Left colon (tissue), 2 donors: ENCODE measurements around the gene CXCL12. TPM values are rescaled to one million over a fixed set of nuclear protein-coding genes. Genes with fewer than 3 reads are reported as not detected.

ENCODE experiments used
- ATAC-seq: fragments of 200-7000 bp; cut with Tn5 transposase; one replicate; pipeline ENCODE4 v1.9.1; 2020; ENCODE audit warnings: mild to moderate bottlenecking, moderate library complexity
- DNase-seq, 2 donors: peaks; one replicate each; pipeline ENCODE4 v3.0.0-alpha.2; 2020
- intact Hi-C, 2 donors: fragments of 100-400 bp; cut with DNase I in 1 of 2; cut with micrococcal nuclease in 1 of 2; formaldehyde crosslinking; loops; one replicate each; pipeline versions ENCODE4 v1.11.2 to v1.14.0; 2022; cut with DNase I, micrococcal nuclease
- long read RNA-seq: library from polyadenylated mRNA; unstranded; transcript quantifications from one replicate; pipeline ENCODE4 v2.0.0, GENCODE V29; 2021
- total RNA-seq, 2 donors: library from RNA; stranded (reverse); fragmentation: NEBNext Ultra II Directional; extraction: Animal tissue kit (Norgen Biotek cat#: 25700); gene quantifications; one replicate each; pipeline ENCODE4 v1.2.1, GENCODE V29; 2021
- donor health status: DM: no; HTN: no; CAD: no.
- donor health status: DM: yes; HTN: yes; CAD: no.

The CXCL12 gene
- total RNA-seq, result 10 to 100 TPM; 15.5 to 61.3 TPM
- long read RNA-seq, partial matches to known transcripts, result 1 of 8 reads
- long read RNA-seq, other reads (novel, unspliced or antisense), result 7 of 8 reads

DNA sequence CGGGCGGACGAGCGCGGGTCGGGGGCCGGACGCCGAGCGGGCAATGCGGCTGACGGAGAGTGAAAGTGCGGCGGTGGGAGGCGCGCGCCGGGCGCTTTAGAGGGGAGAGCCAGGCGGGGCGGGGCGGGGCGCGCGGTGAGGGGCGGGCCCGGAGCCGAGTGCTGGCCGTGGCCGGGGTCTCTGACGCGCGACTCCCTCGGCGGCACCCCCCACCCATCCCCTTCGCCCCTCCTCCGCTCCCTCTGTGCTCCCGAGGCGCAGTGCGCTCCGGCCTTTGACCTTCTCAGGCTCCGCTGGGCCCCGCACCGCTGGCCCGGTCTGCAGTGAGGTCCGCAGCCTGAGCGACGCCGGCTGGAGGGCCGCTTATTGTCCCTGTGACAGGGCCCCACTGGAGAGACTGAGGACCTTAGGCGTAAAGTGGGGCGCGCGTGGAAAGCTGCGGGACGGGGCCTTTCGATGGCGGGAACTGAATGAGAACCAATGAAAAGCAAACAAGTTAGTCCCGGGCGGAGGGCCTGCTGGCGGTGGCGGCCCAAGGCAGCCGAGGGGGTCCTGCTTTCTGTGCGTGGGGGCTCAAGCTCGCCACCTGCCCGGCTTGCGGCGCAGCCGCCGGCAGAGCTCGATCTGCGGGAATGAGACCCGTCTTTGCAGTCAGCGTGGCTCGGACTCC, at the start of gene CXCL12:
TSS of gene CXCL12 (minus strand) at position 72 of the 670 bp plus-strand sequence. CDS start 92 bp downstream, outside the sequence.
- ATAC-seq, result peak; percentile 20
- DNase-seq, result peak; percentile 20 to 22
- intact Hi-C loops, result loop anchor here (5.0 to 10.0 kb wide), 2 partner anchors 700 to 708 kb away; no protein-coding TSS in a partner anchor

DNA sequence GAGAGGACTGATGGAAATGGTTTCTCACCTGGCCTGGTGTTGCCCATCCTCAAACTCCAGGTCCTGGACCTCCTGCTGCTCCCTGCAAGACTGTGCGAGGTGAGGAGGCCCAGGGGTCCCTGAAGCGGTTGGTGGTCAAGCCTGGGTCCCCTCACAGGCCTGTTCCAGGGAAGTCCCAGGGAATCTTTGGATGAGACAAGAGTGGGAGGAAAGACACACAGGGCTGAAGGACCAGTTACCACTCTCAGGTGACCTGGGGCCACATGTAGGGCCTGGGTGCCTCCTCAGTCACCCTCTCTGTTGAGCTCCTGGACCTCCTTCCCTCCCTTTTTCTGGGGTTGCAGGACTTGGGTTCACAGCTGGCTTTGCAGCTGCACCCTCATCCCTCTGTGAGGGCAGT, 42.6 kb upstream of the CXCL12 start:
- ATAC-seq (no peak), DNase-seq (no peak)
- intact Hi-C loops, result no loop called here

DNA sequence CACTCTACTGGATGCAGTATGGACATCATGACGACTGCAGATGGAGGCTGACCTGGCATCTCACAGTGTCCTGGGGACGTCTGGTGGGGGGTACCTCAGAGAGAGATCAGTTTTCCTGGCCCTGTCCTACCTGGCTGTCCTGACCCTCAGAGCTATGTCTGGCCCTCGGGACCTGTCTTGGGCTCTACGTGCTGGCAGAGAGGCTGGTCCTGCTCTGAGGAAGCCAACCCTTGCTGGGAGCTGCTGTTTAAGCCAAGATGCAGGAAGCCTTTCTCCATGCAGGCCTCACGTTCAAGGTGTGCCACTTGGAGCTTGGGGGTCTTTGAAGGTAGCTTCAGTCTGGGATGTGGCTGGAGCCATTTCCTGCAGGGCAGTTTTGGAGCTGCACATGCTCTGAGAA, 42.1 kb upstream of the CXCL12 start:
- DNase-seq (no peak), ATAC-seq (no peak)
- intact Hi-C loops, result no loop called here

DNA sequence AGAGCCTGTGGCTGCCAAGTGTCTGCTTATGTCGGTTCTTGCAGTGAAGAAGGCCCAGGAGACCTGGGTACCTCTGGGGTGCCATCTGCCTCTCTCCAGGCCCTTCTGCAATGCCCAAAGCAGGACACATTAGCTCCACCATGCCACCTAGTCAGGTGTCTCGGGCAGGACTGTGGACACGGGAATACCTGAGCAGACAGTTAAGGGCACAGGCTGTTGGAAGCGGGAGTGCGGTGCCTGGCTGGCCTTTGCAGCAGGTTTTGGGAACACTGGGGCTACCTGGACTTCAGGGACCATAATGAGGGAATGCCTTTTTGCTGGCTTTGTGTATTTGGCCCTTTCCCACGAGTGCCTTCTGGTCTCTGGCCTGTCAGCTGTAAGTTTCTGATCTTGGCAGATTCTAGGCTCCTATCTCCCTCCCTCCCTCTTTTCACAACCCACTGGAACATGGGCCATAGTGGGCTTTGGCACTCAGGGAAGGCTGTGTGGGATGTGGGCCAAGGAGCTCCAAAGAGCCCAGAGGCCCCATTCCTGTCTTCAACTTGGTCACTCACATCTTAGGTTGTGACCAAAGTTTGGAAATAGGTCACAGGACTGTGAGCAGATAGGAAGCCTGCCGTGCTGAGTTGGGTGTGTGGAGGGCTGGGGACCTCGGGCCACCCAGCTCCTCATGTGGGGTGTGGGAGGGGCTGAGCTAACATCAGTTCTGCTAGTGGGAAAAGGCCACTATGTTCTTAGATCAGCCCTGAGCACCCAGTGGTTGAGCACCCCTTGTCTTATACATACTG, 41.5 kb upstream of the CXCL12 start:
- ATAC-seq, result no peak
- intact Hi-C loops, result no loop called here

DNA sequence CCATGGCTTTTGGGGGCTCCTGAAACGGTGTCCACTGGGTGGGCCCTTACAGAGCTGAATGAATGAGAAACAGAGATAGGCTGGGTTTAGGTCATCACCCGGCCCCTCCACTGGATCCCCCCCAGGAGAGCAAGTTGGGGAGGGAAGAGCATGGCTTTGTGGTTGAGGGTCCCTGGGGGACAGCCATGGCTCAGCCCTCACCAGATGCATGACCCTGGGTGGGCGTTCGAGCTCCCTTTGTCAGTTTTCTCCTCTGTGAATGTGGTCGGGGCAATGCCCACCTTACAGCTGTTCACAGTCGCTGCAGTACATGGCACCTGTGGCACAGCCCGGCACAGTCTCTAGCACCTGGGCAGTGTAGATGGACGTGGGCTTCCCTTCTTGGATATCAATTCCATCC, 40.6 kb upstream of the CXCL12 start:
- ATAC-seq (no peak), DNase-seq (no peak)
- intact Hi-C loops, result no loop called here

More for the DNA sequence above, 41.5 kb upstream of the CXCL12 start:
- DNase-seq, result no peak

DNA sequence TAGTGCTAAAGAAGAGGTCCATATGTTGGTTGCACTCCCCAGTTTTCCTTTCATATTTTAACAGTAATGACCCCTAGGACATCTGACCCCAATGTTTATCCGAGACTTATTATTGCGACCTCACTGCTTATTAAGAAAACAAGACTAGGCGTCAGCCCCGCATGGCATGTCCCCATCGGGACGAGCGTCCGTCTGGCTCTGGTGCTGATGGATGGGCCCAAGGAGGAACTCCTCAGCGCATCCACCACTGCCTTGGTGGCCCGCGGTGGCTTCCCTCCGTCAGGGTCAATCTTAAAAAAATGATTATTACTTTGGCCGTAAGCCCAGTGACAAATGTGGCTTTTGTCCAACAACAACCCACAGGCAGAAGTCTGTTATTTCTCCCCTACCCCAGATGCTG, 40.1 kb upstream of the CXCL12 start:
- ATAC-seq (no peak), DNase-seq (no peak)
- intact Hi-C loops, result no loop called here

DNA sequence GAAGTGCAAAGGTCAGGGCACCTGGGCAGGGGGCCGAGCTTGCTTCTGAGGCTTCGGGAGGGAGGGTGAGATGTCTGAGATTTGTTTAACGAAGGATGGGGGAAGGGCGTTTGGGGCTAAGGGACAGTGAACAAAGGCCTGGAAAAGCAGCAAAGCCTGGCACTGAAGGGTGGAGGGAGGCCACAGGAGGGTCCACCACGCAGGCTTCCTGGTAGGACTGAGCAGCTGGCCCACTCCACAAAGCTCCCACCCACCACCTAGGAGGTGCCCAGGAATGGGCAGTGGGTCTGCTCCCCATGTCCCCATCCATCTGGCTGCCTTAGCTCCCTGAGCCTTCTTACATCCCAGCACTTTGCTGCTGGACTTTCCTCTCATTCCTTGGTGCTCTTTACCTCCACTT, 39.4 kb upstream of the CXCL12 start:
- no peak for DNase-seq
- intact Hi-C loops, result no loop called here
- no peak for ATAC-seq

DNA sequence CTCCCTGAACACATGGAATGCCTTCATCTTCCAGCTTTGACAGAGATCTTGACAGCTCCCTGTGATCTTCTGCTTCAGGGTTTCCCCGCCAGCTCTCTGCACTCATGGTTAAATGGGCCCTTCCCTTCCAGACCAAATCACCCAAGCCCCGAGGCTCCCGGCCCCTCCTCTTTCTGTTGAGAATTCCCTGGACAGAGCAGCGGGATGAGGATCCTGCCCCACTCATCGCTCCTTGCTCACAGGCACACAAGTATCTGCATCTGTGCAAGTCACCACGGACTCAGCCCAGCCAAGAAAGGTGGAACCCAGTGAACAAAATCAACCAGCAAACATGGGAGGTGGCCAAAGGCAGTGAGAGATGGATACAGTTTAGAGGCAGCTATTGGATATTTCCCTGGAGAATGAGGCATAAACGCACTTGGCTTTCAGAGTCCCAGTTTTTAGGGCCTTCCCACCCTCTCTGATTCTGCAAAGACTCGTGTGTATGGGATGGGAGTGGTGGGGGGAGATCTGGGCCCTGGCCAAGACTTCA, 37.7 kb upstream of the CXCL12 start:
- ATAC-seq (no peak), DNase-seq (no peak)
- intact Hi-C loops, result no loop called here

DNA sequence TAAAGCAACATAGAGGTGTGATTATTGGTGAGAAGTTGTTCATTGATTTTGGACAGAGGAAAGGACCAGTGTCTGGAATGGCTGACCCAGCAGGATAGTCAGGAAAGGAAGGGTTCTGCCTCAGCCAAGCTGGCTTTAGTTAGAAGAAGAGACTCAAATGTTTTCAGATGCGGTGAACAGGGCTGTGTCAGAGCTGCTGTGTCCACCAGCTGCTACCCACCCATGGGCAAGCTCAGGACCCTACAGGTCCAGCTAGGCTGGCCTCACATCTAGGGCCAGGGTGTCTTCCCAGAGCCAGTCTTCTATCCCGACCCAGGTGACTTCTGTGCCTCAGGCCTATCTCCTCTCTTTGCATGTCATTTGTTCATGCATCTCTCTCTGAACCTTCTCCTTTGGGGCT, 37.3 kb upstream of the CXCL12 start:
- DNase-seq (no peak), ATAC-seq (no peak)
- intact Hi-C loops, result no loop called here

DNA sequence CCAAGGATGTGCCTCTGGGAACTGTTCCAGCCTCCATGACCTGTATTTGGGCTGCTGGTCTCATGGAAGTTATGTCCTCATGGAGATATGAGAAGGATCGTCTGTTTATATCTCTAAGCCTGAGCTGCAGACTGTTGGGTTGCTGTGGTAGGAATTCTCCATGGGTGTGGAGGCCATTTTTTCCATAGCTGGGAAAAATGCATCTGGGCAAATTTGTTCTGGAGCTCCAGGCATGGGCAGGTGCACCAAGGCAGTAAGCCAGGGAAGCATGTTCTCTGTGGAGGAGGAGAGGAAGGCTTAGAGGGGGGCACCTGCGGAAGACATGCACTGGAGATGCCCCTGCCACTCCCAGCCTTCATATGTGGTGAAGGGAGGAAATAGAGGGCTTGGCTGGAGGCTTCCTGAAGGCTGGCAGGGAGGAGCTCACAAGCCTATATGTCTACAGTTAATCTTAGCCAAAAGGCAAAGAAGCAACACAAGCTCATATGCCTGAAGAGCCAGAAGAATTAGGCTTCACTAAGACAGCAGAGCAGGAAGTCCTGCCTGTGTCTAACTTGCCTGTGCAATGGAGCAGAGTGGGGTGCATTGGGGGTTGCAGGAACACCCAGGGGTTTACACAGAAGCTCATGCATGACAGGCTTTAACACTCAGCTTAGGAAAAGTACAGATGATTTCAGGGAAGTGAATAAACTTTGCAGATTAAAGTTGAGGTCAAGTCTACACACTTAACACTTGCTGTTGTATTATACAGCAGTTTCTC, 35.1 kb upstream of the CXCL12 start:
- DNase-seq (no peak), ATAC-seq (no peak)
- intact Hi-C loops, result no loop called here

DNA sequence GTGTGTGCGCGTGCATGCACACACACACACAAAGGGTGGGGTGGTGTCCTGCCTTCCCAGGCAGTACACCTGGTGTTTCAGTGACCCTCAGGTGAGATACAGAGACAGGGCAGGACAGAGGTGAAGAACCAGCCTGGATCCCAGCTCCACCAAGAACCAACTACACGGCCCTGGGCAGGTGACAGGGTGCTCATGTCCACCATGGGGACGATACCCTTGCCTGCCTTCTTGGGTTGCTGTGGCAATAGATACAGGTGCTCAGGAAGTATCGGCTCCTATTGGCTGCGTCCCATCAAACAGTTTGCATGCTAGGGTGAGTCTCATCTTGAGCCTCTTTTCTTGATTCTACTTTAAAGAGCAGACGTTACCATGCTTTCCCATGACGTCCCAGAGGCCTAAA, 33.7 kb upstream of the CXCL12 start:
- intact Hi-C loops, result no loop called here
- no peak for DNase-seq
- no peak for ATAC-seq

DNA sequence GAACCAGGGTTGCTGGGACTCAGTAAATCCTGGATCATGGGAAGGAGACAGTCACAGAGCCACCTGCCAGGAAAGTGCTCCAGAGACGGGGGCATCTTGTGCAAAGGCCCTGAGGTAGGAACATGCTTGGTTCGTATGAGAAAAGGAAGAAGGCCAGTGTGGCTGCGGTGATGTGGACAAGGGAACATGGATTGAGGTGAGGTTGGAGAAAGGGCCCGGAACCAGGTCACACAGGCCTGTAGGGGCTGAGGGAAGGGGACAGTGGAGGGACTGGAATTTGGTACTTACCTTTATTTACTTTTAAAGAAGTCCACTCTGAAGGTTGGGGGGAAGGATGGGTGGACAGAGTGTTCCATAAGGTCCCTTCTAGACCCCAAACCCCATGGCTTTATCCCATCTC, 32.9 kb upstream of the CXCL12 start:
- intact Hi-C loops, result no loop called here

DNA sequence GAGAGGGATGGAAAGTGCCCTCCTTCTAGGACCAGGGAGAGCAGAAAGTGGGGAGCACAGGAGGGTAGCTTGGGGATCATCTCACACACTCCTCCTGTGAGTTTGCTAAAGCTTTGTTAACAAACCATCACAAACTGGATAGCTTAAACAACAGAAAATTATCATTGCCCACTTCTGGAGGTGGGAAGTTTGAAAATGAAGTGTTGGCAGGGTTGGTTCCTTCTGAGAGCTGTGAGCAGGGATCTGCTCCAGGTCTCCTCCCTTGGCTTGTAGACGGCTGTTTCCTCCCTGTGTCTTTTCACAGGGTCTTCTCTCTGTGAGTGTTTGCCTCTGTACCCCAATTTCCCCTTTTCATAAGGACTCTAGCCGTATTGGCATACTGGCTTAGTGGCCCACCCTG, 32.0 kb upstream of the CXCL12 start:
- no peak for ATAC-seq

More for the DNA sequence above, 32.9 kb upstream of the CXCL12 start:
- ATAC-seq, result no peak
- no peak for DNase-seq

DNA sequence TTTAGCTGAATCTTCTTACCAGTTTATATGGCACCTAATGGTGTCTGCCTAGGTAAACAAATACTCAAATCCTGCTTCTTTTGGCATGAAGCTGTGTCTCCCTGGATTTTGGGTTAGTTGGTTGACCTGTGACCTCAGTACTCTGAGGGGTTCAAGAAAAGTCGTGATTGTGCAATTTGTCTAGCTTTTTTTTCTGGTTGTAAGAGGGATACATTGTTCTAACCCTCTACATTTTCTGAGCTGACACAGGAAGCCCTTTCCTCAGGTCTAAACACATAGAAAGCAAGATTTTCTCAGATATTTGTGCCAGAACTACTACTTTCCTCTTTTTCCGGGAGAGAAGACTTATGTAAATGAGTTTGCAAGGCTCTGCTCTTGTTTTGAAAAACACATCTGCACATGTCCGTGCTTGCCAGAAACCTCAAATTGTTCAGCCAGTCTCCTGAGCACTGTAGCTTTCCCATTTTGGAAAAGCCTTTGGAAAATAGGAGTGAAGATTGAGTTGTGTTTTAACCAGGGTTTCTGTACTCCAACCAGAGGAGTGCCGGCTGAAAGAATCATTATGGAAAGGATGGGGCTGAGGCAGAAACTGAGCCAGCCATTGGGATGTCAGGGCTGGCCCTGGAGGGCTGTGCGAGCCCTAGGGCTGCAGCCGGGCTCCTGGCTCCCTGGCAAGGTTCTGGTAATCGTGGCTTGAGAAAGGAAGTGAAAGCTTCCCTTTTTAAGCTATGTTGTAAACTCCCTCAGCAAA, 31.3 kb upstream of the CXCL12 start:
- intact Hi-C loops, result no loop called here
- no peak for ATAC-seq

More for the DNA sequence above, 32.0 kb upstream of the CXCL12 start:
- DNase-seq, result no peak
- intact Hi-C loops, result no loop called here

DNA sequence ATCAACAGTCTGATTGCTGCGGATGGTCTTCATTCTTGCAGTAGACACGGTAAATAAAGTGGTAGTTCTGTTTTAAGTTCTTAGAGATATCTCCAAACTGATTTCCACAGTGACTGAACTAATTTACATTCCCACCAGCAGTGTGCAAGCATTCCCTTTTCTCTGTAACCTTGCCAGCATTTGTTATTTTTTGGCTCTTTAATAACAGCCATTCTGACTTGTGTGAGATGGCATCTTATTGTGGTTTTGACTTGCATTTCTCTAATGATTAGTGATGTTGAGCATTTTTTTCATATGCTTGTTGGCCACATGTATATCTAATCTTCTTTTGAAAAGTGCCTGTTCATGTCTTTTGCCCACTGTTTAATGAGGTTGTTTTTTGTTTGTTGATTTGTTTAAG, 30.2 kb upstream of the CXCL12 start:
- DNase-seq, result no peak
- intact Hi-C loops, result no loop called here
- no peak for ATAC-seq

More for the DNA sequence above, 31.3 kb upstream of the CXCL12 start:
- no peak for DNase-seq

DNA sequence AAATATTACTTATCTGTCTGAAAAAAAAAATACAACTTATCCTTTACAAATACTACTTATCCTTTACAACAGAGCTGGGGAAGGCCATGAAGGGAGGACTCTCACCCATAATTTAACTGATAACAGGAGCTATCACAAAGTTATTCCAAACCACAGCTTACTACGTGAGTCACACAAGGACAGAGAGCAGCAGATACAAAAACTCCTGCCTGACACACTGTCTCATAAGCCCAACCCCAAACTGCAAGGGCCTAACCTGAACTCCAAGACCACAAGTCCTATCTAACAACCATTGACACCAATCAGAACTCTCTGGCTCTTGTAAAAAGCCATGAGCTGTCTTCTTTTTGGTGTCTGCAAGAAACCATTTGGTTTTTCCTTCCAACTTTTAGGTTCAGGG, 28.5 kb upstream of the CXCL12 start:
- ATAC-seq (no peak), DNase-seq (no peak)
- intact Hi-C loops, result no loop called here

DNA sequence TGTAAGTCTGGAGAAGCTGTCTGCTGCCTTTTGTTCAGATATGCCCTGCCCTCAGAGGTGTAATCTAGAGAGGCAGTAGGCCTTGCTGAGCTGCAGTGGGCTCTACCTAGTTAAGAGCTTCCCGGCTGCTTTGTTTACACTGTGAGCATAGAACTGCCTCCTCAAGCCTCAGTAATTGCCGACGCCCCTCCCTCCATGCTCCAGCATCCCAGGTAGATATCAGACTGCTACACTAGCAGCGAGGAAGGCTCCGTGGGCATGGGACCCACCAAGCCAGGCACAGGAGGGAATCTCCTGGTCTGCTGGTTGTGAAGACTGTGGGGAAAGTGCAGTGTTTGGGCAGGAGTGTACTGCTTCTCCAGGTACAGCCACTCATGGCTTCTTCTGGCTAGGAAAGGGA, 26.4 kb upstream of the CXCL12 start:
- ATAC-seq (no peak), DNase-seq (no peak)
- intact Hi-C loops, result no loop called here

DNA sequence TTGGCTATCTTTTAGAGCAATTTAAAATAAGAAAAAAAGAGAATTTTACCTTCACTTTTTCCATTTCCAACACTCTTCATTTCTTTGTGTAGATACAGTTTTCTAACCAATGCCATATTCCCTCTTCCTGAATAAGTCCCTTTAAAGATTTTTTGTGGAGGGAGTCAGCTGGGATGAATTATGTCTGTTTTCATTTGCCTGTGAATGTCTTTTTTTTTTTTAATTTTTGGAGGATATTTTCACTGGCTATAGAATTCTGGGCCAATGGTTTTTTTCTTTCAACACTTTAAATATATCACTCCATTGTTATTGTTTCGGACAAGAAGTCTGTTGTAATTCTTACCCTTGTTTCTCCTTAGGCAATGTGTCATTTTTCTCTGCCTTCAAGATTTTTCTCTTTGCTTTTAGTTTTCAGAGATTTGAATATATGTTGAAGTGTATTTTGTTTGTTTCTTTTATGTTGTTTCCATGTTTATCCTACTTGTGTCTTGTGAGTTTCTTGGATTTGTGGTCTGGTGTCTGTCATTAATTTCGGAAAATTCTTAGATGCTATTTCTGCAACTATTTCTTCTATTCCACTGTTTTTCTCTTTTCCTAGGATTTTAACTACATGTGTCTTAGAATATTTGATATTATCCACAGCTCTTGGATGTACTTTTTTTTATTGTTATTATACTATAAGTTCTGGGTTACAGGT, 20.0 kb upstream of the CXCL12 start:
- no peak for DNase-seq
- intact Hi-C loops, result no loop called here
- no peak for ATAC-seq
